ENCODE measurements around the gene FXYD2.

GRCh38 chr11:117780456-117780855, 44.1 kb downstream of the FXYD2 start:
- no peak for TF ChIP-seq REST (IDR thresholded peaks at IDR 0.05; ENCODE audit: low read depth, low read length)
- no peak for TF ChIP-seq USF2 (IDR thresholded peaks at IDR 0.05; ENCODE audit: borderline replicate concordance, low read depth, low read length)
- no peak for TF ChIP-seq NFXL1 (IDR thresholded peaks at IDR 0.05; ENCODE audit: borderline replicate concordance)
